SJCRH30 (cell line): ENCODE measurements around the gene KHNYN. TPM values are rescaled to one million over a fixed set of nuclear protein-coding genes. Genes with fewer than 3 reads are reported as not detected.

ENCODE experiments used
- total RNA-seq: library from RNA; depleted of rRNA; stranded (reverse); fragments of >200 nt; shearing (Covaris generic); gene quantifications from 2 replicates; pipeline ENCODE4 v1.2.3, GENCODE V29; 2014; rRNA removed

Gene KHNYN
- total RNA-seq, 1 experiment from 2014 or later = 5.9 TPM

Other genes with a start within 250 kb of the KHNYN start
- gene IPO4, start 241.1 kb upstream of the KHNYN start, total RNA-seq = 56.0 and 60.0 TPM in 2 replicates
- gene TM9SF1, start 234.5 kb upstream of the KHNYN start, total RNA-seq = 32.6 and 35.7 TPM in 2 replicates
- 0.13 and 0.18 TPM in 2 replicates for gene TSSK4, start 224.3 kb upstream of the KHNYN start, total RNA-seq
- 21.5 and 29.1 TPM in 2 replicates for gene CHMP4A, start 216.5 kb upstream of the KHNYN start, total RNA-seq
- gene MDP1, start 213.9 kb upstream of the KHNYN start, total RNA-seq = 16.9 and 27.7 TPM in 2 replicates
- gene NEDD8, start 197.6 kb upstream of the KHNYN start, total RNA-seq = 296 and 300 TPM in 2 replicates
- 45.8 and 54.1 TPM in 2 replicates for gene GMPR2, start 197.0 kb upstream of the KHNYN start, total RNA-seq
- gene TINF2, start 187.3 kb upstream of the KHNYN start, total RNA-seq = 22.8 and 24.5 TPM in 2 replicates
- 0.05 and 0.20 TPM in 2 replicates for gene TGM1, start 166.8 kb upstream of the KHNYN start, total RNA-seq
- 10.5 and 11.6 TPM in 2 replicates for gene RABGGTA, start 158.4 kb upstream of the KHNYN start, total RNA-seq
- gene DHRS1, start 130.2 kb upstream of the KHNYN start, total RNA-seq = 9.5 and 9.6 TPM in 2 replicates
- 30.1 and 33.0 TPM in 2 replicates for gene NOP9, start 130.1 kb upstream of the KHNYN start, total RNA-seq
- gene CIDEB, start 122.0 kb upstream of the KHNYN start, total RNA-seq = 0.08 and 0.20 TPM in 2 replicates
- gene LTB4R2, start 119.8 kb upstream of the KHNYN start, total RNA-seq = 4.4 and 5.3 TPM in 2 replicates
- gene LTB4R, start 118.5 kb upstream of the KHNYN start, total RNA-seq = 2.0 and 3.8 TPM in 2 replicates
- 0.03 TPM in 1 of 2 replicates, not detected in the other for gene ADCY4, start 94.9 kb upstream of the KHNYN start, total RNA-seq
- gene RIPK3, start 90.0 kb upstream of the KHNYN start, total RNA-seq = not detected in 2 replicates
- 33.3 and 39.3 TPM in 2 replicates for gene NFATC4, start 61.8 kb upstream of the KHNYN start, total RNA-seq
- gene NYNRIN, start 31.0 kb upstream of the KHNYN start, total RNA-seq = 11.9 and 12.1 TPM in 2 replicates
- gene CBLN3, start 286 bp upstream of the KHNYN start, total RNA-seq = 0.05 and 0.12 TPM in 2 replicates
- gene SDR39U1, start 12.8 kb downstream of the KHNYN start, total RNA-seq = 29.3 and 34.1 TPM in 2 replicates
- gene CMA1, start 78.3 kb downstream of the KHNYN start, total RNA-seq = not detected in 2 replicates
- not detected in 2 replicates for gene CTSG, start 146.3 kb downstream of the KHNYN start, total RNA-seq
- not detected in 2 replicates for gene GZMH, start 179.7 kb downstream of the KHNYN start, total RNA-seq
- gene GZMB, start 204.2 kb downstream of the KHNYN start, total RNA-seq = not detected in 2 replicates